Measurements from ENCODE around the gene JAK1.
A peak's percentile ranks its signal among the peaks of the same experiment; 100 is the strongest.

- TF ChIP-seq SMC3 (IDR thresholded peaks at IDR 0.05) (peak; percentile 55; the same call in 2 of the 3 replicates), NPAS2 (CRISPR knock-in tag; IDR thresholded peaks at IDR 0.05; ENCODE audit: borderline replicate concordance) (no peak), CTCF (IDR thresholded peaks at IDR 0.05) (peak; percentile 39), POLR2A (IDR thresholded peaks at IDR 0.05; ENCODE audit: low read length) (no peak)
These were observed 3.1 kb upstream of the JAK1 start for GRCh38 chr1:64969305-64970046.
